ENCODE data around the gene FHOD3.

- TF ChIP-seq CTCF (IDR thresholded peaks at IDR 0.05) (no peak), POLR2A (IDR thresholded peaks at IDR 0.05) (no peak)
These were observed 458.7 kb downstream of the FHOD3 start for GRCh38 chr18:36756242-36756641.
